Measurements from ENCODE around the gene CPEB3.
"Not testable (repeated sequence)": the region's sequence is repeated elsewhere in the genome, so short reads cannot be mapped to it uniquely, and the experiment has no call there.

CPEB3 gene

GRCh38 chr10:92208157-92208720 is 82.6 kb downstream of the CPEB3 start:
- DNase-seq, result no peak

- DNase-seq, result no peak
Observed at GRCh38 chr10:92207061-92207460, 83.8 kb downstream of the CPEB3 start.

GRCh38 chr10:92203919-92204623 is 86.8 kb downstream of the CPEB3 start:
- DNase-seq, result no peak

- no peak for DNase-seq
Observed at GRCh38 chr10:92202536-92202935, 88.3 kb downstream of the CPEB3 start.

GRCh38 chr10:92200564-92200963 is 90.3 kb downstream of the CPEB3 start:
- DNase-seq, result no peak

GRCh38 chr10:92187101-92187500 is 103.8 kb downstream of the CPEB3 start:
- no peak for DNase-seq

- DNase-seq, result no peak
Observed at GRCh38 chr10:92184977-92185376, 105.9 kb downstream of the CPEB3 start.

- no peak for DNase-seq
Observed at GRCh38 chr10:92183199-92183598, 107.7 kb downstream of the CPEB3 start.

- no peak for DNase-seq
Observed at GRCh38 chr10:92181575-92181974, 109.3 kb downstream of the CPEB3 start.

- no peak for DNase-seq
Observed at GRCh38 chr10:92180399-92180798, 110.5 kb downstream of the CPEB3 start.

GRCh38 chr10:92177546-92177945 is 113.3 kb downstream of the CPEB3 start:
- DNase-seq, result no peak

GRCh38 chr10:92175164-92175563 is 115.7 kb downstream of the CPEB3 start:
- DNase-seq, result no peak

- no peak for DNase-seq
Observed at GRCh38 chr10:92173996-92174395, 116.9 kb downstream of the CPEB3 start.

GRCh38 chr10:92164036-92164696 is 126.7 kb downstream of the CPEB3 start:
- DNase-seq, result no peak

GRCh38 chr10:92162541-92162940 is 128.3 kb downstream of the CPEB3 start:
- no peak for DNase-seq

- DNase-seq, result no peak
Observed at GRCh38 chr10:92156874-92157773, 133.8 kb downstream of the CPEB3 start.

- DNase-seq, result no peak
Observed at GRCh38 chr10:92150823-92151222, 140.1 kb downstream of the CPEB3 start.

- DNase-seq, result no peak
Observed at GRCh38 chr10:92149261-92149660, 141.6 kb downstream of the CPEB3 start.

- no peak for DNase-seq
Observed at GRCh38 chr10:92146781-92147180, 144.1 kb downstream of the CPEB3 start.

GRCh38 chr10:92146107-92146506 is 144.8 kb downstream of the CPEB3 start:
- DNase-seq, result no peak

GRCh38 chr10:92142949-92143348 is 147.9 kb downstream of the CPEB3 start:
- DNase-seq, result no peak

GRCh38 chr10:92142512-92142911 is 148.4 kb downstream of the CPEB3 start:
- DNase-seq, result no peak

- DNase-seq, result not testable (repeated sequence)
Observed at GRCh38 chr10:92141147-92141546, 149.7 kb downstream of the CPEB3 start.
